SH-SY5Y (cell line): ENCODE data around the gene OR13C8.

Experiments used
- GATA2 ChIP-seq: IDR thresholded peaks from 2 replicates; pipeline ENCODE4 v1.6.1; 2011; ENCODE audit warnings: mild to moderate bottlenecking, low read depth, low read length
- GATA3 ChIP-seq: IDR thresholded peaks from 2 replicates; pipeline ENCODE4 v1.6.1; 2011; ENCODE audit warnings: low read depth, mild to moderate bottlenecking, low read length, moderate library complexity

OR13C8 gene, protein sequence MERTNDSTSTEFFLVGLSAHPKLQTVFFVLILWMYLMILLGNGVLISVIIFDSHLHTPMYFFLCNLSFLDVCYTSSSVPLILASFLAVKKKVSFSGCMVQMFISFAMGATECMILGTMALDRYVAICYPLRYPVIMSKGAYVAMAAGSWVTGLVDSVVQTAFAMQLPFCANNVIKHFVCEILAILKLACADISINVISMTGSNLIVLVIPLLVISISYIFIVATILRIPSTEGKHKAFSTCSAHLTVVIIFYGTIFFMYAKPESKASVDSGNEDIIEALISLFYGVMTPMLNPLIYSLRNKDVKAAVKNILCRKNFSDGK

DNA sequence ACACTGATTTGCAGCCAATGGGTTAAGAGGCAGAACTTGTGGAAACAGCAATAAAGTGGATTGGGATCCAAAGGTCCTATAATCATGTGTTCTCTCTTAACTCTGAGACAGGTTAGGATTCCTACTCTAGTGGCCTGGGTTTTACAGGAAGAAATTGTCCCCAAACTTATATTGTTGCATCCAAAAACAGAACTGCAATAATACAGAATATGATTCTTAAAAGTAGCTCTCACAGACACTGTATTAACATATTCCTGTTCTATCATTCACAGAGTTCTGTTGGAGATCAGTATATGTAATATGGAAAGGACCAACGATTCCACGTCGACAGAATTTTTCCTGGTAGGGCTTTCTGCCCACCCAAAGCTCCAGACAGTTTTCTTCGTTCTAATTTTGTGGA, at the start of gene OR13C8:
TSS of gene OR13C8 (plus strand) at position 301 of the 400 bp plus-strand sequence. CDS start at position 301, 0 bp downstream.
- TF ChIP-seq GATA2, result no peak
- TF ChIP-seq GATA3, result no peak

DNA sequence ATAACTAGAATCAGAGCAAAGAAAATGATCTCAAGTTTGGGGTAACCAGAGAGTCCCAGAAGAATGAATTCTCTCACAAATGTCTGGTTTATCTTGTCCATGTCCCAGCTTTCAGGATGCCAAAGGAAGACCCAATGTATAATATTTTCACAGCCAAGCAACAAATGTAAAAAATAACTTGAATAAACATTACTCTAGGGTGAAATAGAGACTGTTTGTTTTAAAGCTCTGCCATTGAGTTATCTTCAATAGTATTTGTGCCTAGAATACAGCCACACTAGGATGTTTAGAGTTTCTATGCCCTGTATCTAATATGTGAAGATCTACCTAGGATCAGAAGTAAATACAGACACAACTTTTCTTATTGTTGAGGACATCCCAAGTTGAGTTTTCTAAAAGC, 41.9 kb upstream of the OR13C8 start, which contains the start of gene OR13C4:
TSS of gene OR13C4 (minus strand) at position 101 of the 400 bp plus-strand sequence. CDS start at position 101, 0 bp downstream.
- TF ChIP-seq GATA2, result no peak
- TF ChIP-seq GATA3, result no peak

DNA sequence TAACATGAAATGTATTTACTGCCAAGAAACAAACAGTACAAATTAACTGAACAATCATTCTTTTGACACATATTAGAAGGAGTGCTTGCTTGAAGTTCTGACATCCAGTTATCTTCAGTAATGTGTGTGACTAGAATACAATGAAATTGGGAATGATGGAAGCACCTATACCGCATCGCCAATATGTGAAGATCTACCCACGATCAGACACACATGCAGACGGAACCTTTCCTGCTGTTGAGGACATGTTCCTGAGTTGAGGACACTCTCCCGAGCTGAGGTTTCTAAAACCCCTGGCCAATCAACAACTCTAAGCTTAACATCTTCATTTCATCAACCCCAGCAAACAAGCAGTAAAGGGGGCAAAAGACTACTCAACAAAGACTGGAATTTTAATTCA, 32.2 kb upstream of the OR13C8 start, which contains the start of gene OR13C3:
TSS of gene OR13C3 (minus strand) at position 101 of the 400 bp plus-strand sequence. CDS start 133 bp downstream, outside the sequence.
- no peak for TF ChIP-seq GATA3
- TF ChIP-seq GATA2, result no peak

DNA sequence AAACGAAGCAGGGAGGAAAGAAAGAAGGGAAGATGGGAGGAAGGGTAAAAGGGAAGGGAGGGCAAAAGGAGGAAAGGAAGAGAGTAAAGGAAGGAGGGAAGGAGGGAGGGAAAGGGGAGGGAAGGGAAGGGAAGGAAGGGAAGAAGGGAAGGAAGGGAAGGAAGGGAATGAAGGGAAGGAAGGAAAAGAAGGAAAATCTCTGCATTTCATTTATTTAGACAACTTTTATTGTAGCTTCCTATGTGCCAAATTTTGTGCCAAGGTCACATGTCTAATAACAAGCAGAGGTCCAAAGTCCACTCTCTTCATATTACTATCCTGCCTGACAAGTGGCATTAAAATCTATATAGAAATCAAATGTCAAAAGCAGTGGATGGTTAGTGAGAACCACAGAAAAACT, 29.7 kb upstream of the OR13C8 start:
- TF ChIP-seq GATA3 (no peak), GATA2 (no peak)

DNA sequence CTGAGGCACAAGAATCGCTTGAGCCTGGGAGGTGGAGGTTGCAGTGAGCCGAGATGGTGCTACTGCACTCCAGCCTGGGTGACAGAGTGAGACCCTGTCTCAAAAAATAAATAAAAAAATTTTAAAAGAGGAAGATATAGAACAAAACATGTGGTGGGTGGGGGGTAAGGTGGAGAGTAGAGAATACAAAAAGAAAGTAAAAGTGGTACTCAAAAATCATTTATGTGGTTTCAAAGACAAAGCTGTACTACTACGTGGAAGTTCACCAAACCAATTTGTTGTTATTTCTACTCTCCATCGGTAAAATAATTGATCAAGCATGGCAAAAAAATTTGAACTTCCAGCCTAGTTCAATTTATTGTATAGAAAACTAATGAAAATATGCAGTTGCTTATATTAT, 24.3 kb upstream of the OR13C8 start:
- TF ChIP-seq GATA3, result no peak
- no peak for TF ChIP-seq GATA2

DNA sequence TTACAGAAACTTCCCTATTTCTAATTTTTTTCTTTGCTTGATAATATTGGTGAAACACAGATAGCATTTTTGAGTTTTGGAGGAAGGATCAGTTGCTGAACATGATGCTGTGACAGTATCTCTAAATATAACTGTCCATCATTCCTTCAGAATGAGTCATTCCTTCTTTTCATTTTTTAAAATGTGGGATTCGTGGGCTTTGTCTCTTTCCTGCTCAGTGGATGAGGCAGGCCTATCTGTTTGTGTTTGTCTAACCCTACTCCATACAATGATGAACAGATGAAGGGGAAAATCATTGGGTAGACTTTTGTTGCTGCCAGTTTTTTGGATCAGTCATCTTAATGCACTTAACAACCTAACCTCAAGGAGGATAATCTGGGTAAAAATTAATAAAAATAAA, 15.7 kb upstream of the OR13C8 start:
- TF ChIP-seq GATA3 (no peak), GATA2 (no peak)

DNA sequence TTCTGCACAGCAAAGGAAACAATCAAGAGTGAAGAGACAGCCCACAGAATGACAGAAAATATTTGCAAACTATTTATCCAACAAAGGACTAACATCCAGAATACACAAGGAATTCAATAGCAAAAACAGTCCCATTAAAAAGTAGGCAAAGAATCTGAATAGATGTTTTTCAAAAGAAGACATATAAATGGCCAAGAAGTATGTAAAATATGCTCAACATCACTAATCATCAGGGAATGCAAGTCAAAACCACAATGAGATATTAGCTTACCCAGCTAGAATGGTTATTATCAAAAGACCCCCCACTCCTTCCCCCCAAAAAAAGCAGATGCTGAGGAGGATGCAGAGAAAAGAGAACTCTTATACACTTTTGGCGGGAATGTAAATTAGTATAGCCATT, 13.4 kb upstream of the OR13C8 start:
- TF ChIP-seq GATA2 (no peak), GATA3 (no peak)

DNA sequence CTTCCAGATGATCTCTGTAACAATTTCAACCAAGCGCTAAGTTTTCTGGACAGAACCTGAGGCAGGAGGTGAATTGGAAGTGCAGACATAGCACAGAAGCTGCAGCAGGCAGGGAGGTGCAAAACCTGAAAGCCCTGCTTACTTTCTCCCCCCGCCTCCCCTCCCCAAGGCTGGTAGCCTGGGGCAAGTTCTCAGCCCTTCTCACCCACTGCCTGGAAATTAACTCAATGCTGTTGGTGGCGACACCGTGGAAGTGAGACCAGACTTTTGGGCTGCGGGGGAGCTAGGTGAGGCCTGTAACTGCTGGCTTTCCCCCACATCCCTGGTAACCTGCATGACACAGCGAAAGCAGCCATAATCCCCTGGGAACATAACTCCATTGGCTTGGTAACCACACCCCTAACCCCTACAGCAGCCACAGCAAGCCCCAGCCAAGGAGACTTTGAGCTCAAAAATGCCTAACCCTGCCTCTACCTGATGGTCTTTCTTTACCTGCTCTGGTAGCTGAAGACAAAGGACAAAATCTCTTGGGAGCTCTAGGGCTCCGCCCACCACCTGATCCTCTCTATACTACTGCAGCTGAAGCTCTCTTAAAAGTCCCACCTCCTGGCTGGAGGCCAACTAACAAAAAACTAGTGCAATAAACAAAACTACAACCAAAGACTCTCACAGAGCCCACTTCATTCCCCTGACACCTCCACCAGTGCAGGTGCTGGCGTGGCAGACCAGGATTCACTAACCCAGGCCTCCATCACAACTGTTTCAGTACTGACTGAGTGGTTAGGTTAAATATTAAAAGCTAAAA, 11.9 kb upstream of the OR13C8 start:
- no peak for TF ChIP-seq GATA3
- TF ChIP-seq GATA2, result no peak

DNA sequence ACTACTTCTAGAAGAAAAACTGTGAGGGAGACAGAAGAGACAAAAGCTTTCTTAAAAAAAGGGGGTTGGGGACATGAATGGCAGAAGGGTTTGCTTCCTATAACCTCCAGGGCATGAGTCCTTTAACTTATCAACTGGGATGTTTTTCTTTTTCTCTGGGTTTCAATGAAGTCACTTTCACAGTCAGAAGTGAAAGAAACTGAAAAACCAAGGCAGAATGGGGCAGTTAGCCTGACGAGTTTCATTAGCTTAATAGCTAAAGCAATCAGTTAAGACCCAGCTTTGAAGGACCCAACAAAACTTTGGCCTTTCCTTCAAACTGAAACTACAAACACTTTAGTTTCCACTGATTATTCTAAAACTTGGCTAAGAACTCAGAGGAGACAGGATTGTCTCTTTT, 4.6 kb upstream of the OR13C8 start:
- TF ChIP-seq GATA2 (no peak), GATA3 (no peak)

DNA sequence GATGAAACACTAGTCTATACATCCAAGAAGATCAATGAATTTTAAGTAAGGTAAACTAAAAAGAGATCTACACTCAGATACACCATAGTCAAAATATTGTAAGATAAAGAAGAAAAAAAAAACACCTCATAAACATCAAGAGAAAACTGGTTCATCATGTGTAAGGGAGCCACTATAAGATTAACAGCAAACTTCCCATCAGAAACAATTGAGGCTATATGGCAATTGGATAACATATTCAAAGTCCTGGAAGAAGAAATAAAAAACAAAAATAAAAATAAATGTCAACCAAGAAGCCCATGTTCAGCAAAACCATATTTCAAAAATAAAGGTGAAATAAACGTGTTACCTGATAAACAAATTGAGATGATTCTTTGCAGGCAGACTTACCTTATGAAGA, 3.6 kb downstream of the OR13C8 start:
- TF ChIP-seq GATA2 (no peak), GATA3 (no peak)

DNA sequence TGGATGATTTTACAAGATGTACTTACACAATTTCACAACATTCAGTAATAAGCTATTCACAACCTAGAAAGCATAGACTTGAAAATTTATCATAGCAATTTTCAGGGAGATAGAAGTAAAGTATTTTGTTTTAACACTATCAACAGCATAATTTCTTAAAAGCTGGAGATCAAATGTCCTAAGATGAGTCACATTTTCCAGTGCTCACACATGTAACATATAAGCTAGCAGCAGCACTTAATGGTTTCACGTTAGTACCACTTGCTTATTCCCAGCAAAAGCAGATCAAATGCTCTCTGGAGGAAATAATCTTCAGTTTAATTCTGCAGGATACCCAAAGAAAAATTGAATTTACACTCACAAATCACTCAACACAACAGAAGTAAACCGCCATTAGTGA, 6.5 kb downstream of the OR13C8 start:
- TF ChIP-seq GATA3, result no peak
- no peak for TF ChIP-seq GATA2

DNA sequence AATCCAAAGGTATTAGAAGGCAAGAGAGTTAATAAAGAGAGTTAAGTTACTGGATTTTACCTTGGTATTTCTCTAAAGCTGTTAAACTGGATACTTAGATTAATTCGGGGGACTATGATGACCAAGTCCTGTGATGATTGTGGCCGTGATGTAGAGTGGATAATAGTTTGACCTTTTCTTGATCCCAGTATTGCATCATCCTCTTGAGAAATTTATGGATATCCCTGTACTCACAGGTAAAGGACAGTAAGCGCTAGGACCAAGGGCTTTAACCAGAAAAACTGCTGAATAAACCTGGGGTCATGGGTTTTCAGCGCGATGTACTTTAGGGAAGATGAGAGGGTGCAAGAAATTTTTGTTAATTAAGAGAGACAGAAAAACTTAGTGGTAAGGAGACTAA, 8.3 kb downstream of the OR13C8 start:
- TF ChIP-seq GATA2 (no peak), GATA3 (no peak)

DNA sequence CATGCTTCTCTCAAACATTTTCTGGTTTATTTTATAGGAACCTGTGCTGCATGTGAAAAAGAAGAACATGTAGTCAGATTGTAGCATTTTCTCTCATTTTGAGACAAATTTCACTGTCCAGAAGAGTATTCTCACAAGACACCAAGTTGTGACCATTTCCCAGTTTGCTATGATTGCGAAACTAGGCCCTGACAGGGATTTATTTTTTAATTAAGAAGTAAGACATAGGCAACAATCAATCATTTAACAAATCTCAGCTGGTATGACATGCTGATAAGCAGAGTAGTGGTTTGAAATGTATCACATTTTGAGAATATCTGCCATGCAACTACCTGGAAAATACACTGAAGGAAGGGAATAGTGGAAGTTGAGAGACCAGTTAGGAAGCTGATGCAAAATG, 11.6 kb downstream of the OR13C8 start:
- TF ChIP-seq GATA3 (no peak), GATA2 (no peak)

DNA sequence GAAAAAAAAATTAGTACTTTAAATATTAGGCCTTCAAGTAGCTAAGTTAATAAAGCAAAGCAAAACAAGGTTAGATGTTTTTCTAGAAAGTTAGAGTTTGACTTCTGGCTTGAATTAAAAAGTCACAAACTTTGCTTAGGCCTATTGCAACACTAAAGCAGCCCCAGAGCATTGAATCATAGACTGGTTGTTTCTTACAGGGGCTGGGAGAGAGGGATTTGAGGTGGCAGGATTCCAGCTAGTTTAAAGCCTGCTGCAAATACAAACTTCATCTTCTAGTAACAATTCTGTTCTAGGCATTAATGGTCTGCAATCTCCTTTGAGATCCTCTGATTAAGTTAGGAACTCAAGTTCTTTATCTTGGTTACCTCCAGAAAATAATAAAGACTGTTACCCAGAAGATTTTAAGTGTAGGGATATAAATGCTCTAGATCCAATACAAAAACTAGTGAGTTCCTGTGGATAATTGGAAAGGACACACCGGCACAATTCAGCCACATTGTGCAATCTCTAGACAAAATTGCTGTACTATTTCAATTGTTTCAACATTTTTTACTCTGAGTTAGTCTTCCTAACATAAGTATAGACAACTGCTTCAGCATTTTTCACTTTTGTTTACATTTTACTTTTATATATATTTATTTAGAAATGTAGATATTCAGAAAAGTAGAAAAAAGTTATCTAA, 17.7 kb downstream of the OR13C8 start:
- no peak for TF ChIP-seq GATA2
- no peak for TF ChIP-seq GATA3
